Retinal pigment epithelial cell (primary cell): ENCODE measurements around the gene ZDHHC7.

ENCODE experiments used
- DNase-seq: peaks from one replicate; pipeline ENCODE4 v3.0.0-alpha.2; 2010; ENCODE audit warnings: low read depth
- H3K4me3 ChIP-seq: 2 replicates; pipeline ENCODE4 v1.5.1; 2011; ENCODE audit warnings: mild to moderate bottlenecking, low read length, control low read depth, moderate library complexity
- CTCF ChIP-seq: conservative IDR thresholded peaks from 2 replicates; pipeline ENCODE4 v1.5.1; 2011; ENCODE audit warnings: low read depth, low read length, control low read depth, inconsistent platforms

ZDHHC7 gene

GRCh38 chr16:85018529-85019236 lies 7.3 kb upstream of the ZDHHC7 start:
- H3K4me3 ChIP-seq = no peak overlapping the region
- no peak for TF ChIP-seq CTCF
- no peak for DNase-seq

GRCh38 chr16:85017633-85018032 lies 6.3 kb upstream of the ZDHHC7 start:
- DNase-seq = no peak
- no peak overlapping the region for H3K4me3 ChIP-seq
- no peak for TF ChIP-seq CTCF

- TF ChIP-seq CTCF = no peak
- no peak overlapping the region for H3K4me3 ChIP-seq
- DNase-seq = no peak
These were observed 5.8 kb upstream of the ZDHHC7 start for GRCh38 chr16:85017151-85017550.

- no peak for TF ChIP-seq CTCF
- H3K4me3 ChIP-seq = no peak overlapping the region
- no peak for DNase-seq
These were observed 4.3 kb upstream of the ZDHHC7 start for GRCh38 chr16:85015481-85016187.

GRCh38 chr16:85014311-85014710 lies 3.0 kb upstream of the ZDHHC7 start:
- H3K4me3 ChIP-seq = no peak overlapping the region
- no peak for DNase-seq
- TF ChIP-seq CTCF = no peak

- no peak for TF ChIP-seq CTCF
- no peak for DNase-seq
- H3K4me3 ChIP-seq = peak overlapping the region; percentile 92
These were observed 530 bp upstream of the ZDHHC7 start for GRCh38 chr16:85011846-85012284.

- DNase-seq = no peak
- peak overlapping the region; percentile 92 for H3K4me3 ChIP-seq
- no peak for TF ChIP-seq CTCF
These were observed 847 bp downstream of the ZDHHC7 start for GRCh38 chr16:85010446-85010930.
